H1 (cell line): ENCODE results near the gene GDPD4. TPM values are rescaled to one million over a fixed set of nuclear protein-coding genes. Genes with fewer than 3 reads are reported as not detected.

Experiments used
- CTCF ChIA-PET: fragments of 300-600 bp; sonication (Branson Sonifier 250); formaldehyde crosslinking; loops from one replicate; lab custom pipeline; 2021; ENCODE audit not compliant: partially characterized antibody; lab: Charles Lee
- POLR2A ChIA-PET: fragments of 300-600 bp; sonication (Branson Sonifier 250); formaldehyde crosslinking; loops from one replicate; lab custom pipeline; 2021; ENCODE audit warnings: inconsistent platforms; ENCODE audit not compliant: partially characterized antibody; lab: Charles Lee
- DNase-seq, 2 experiments: peaks; one replicate each; pipeline versions ENCODE4 v3.0.0 to v3.0.0-alpha.2; 2010 to 2022; ENCODE audit warnings: low spot score in 2 of 2, low read depth in 1 of 2, mixed read lengths in 1 of 2
- FAIRE-seq: peaks from 2 replicates; lab custom pipeline; 2011; peaks lifted over from hg19 to GRCh38; lab: Jason Lieb, UNC
- H2AFZ ChIP-seq: 2 replicates; pipeline ENCODE4 v1.8.1; 2012; ENCODE audit warnings: low read length, inconsistent platforms
- H2AK5ac ChIP-seq: 2 replicates; pipeline ENCODE4 v1.6.1; 2013; ENCODE audit warnings: low read depth, low read length
- H2BK120ac ChIP-seq: replicated peaks from 2 replicates; pipeline ENCODE3; 2013; ENCODE audit warnings: low read depth, low read length, inconsistent platforms
- H2BK12ac ChIP-seq: 2 replicates; pipeline ENCODE4 v1.6.1; 2013; ENCODE audit warnings: low read depth, low read length
- H2BK15ac ChIP-seq: 2 replicates; pipeline ENCODE4 v1.6.1; 2013; ENCODE audit warnings: low read length
- H2BK20ac ChIP-seq: 2 replicates; pipeline ENCODE4 v1.6.1; 2013; ENCODE audit warnings: low read length
- H2BK5ac ChIP-seq: 2 replicates; pipeline ENCODE4 v1.6.1; 2013; ENCODE audit warnings: low read depth, low read length
- H3K14ac ChIP-seq: 2 replicates; pipeline ENCODE4 v1.6.1; 2013; ENCODE audit warnings: inconsistent platforms; ENCODE audit not compliant: insufficient read length
- H3K18ac ChIP-seq: 2 replicates; pipeline ENCODE4 v1.6.1; 2013; ENCODE audit warnings: low read length; ENCODE audit errors: extremely low read depth
- H3K23ac ChIP-seq: 2 replicates; pipeline ENCODE4 v1.6.1; 2013; ENCODE audit warnings: inconsistent platforms; ENCODE audit not compliant: insufficient read length
- H3K23me2 ChIP-seq: 2 replicates; pipeline ENCODE4 v1.6.1; 2013; ENCODE audit warnings: low read depth, low read length
- H3K27ac ChIP-seq: 2 replicates; pipeline ENCODE4 v1.6.1; 2011; ENCODE audit warnings: low read depth, low read length, inconsistent platforms
- H3K27me3 ChIP-seq, 4 experiments: replicated peaks in 1 of 4; 1 replicate in 1 of 4; 2 replicates in 3 of 4; pipeline versions ENCODE4 v1.6.1 to v1.8.1; 2011 to 2013; ENCODE audit warnings: low read length in 3 of 4, mild to moderate bottlenecking in 3 of 4, inconsistent platforms in 2 of 4, mixed read lengths in 2 of 4, moderate library complexity in 1 of 4; ENCODE audit not compliant: control insufficient read depth in 3 of 4, insufficient read depth in 3 of 4; ENCODE audit errors: extremely low read depth in 1 of 4
- H3K36me3 ChIP-seq, 4 experiments: 2 replicates each; pipeline versions ENCODE4 v1.6.1 to v1.8.1; 2011 to 2013; ENCODE audit warnings: mild to moderate bottlenecking in 4 of 4, low read length in 3 of 4, moderate library complexity in 2 of 4, control low read depth in 1 of 4, inconsistent platforms in 1 of 4; ENCODE audit not compliant: insufficient read depth in 4 of 4, control insufficient read depth in 2 of 4
- H3K4ac ChIP-seq: replicated peaks from 2 replicates; pipeline ENCODE3; 2013; ENCODE audit warnings: low read length, low read depth, mixed read lengths, inconsistent platforms; ENCODE audit not compliant: insufficient read length
- H3K4me1 ChIP-seq, 4 experiments: replicated peaks in 1 of 4; 1 replicate in 1 of 4; 2 replicates in 3 of 4; pipeline versions ENCODE4 v1.6.1 to v1.8.1; 2011 to 2013; ENCODE audit warnings: low read length in 3 of 4, inconsistent platforms in 2 of 4, mixed read lengths in 1 of 4; ENCODE audit not compliant: insufficient read depth in 4 of 4, control insufficient read depth in 3 of 4
- H3K4me2 ChIP-seq, 2 experiments: 2 replicates each; pipeline versions ENCODE4 v1.6.1 to v1.8.1; 2011 to 2013; ENCODE audit warnings: low read depth in 2 of 2, low read length in 2 of 2, control low read depth in 1 of 2, inconsistent platforms in 1 of 2, mild to moderate bottlenecking in 1 of 2; ENCODE audit not compliant: insufficient read depth in 1 of 2
- H3K4me3 ChIP-seq, 4 experiments: fragments of 200-600, 300-600 bp in 1 of 4; sonication (generic), shearing (Covaris generic), sonication (Bioruptor Twin) in 1 of 4; 2 replicates each; pipeline versions ENCODE4 v1.5.1 to v1.8.1; 2011 to 2016; ENCODE audit warnings: low read length in 4 of 4, low read depth in 3 of 4, control low read depth in 2 of 4, inconsistent platforms in 2 of 4, mild to moderate bottlenecking in 2 of 4, mixed read lengths in 1 of 4, moderate library complexity in 1 of 4; ENCODE audit not compliant: insufficient read depth in 2 of 4; ENCODE audit errors: extremely low read depth in 1 of 4
- H3K56ac ChIP-seq: replicated peaks from 2 replicates; pipeline ENCODE3; 2013; ENCODE audit warnings: low read depth, mild to moderate bottlenecking, mixed read lengths, low read length, inconsistent platforms; ENCODE audit not compliant: insufficient read length
- H3K79me1 ChIP-seq: 2 replicates; pipeline ENCODE4 v1.6.1; 2013; ENCODE audit warnings: low read depth, low read length, control low read depth
- H3K79me2 ChIP-seq, 2 experiments: 2 replicates each; pipeline versions ENCODE4 v1.6.1 to v1.8.1; 2012 to 2013; ENCODE audit warnings: low read length in 2 of 2, mild to moderate bottlenecking in 2 of 2, inconsistent platforms in 1 of 2; ENCODE audit not compliant: insufficient read depth in 2 of 2, control insufficient read depth in 1 of 2
- H3K9ac ChIP-seq, 4 experiments: replicated peaks in 1 of 4; 1 replicate in 1 of 4; 2 replicates in 3 of 4; pipeline versions ENCODE4 v1.6.1 to v1.8.1; 2011 to 2013; ENCODE audit warnings: low read depth in 3 of 4, low read length in 3 of 4, control low read depth in 2 of 4, mild to moderate bottlenecking in 2 of 4, moderate library complexity in 2 of 4, inconsistent platforms in 1 of 4; ENCODE audit errors: extremely low read depth in 1 of 4
- H3K9me3 ChIP-seq, 2 experiments: 2 replicates each; pipeline versions ENCODE4 v1.6.1 to v1.8.1; 2012 to 2013; ENCODE audit warnings: mild to moderate bottlenecking in 2 of 2, moderate library complexity in 2 of 2, control low read depth in 1 of 2, inconsistent platforms in 1 of 2, low read depth in 1 of 2, low read length in 1 of 2, mixed read lengths in 1 of 2; ENCODE audit not compliant: insufficient read depth in 2 of 2
- H4K20me1 ChIP-seq, 2 experiments: replicated peaks in 1 of 2; 2 replicates each; pipeline versions ENCODE3 to v1.8.1; 2011 to 2013; ENCODE audit warnings: inconsistent platforms in 2 of 2, low read length in 2 of 2, mild to moderate bottlenecking in 1 of 2; ENCODE audit not compliant: insufficient read depth in 2 of 2, control insufficient read depth in 1 of 2
- H4K5ac ChIP-seq: 2 replicates; pipeline ENCODE4 v1.6.1; 2013; ENCODE audit warnings: low read length, low read depth, mixed read lengths, inconsistent platforms; ENCODE audit not compliant: insufficient read length
- H4K8ac ChIP-seq: 2 replicates; pipeline ENCODE4 v1.8.0; 2013; ENCODE audit warnings: mild to moderate bottlenecking, moderate library complexity, low read length, inconsistent platforms; ENCODE audit not compliant: insufficient read depth; ENCODE audit errors: extremely low read depth
- H4K91ac ChIP-seq: replicated peaks from 2 replicates; pipeline ENCODE3; 2013; ENCODE audit warnings: low read length, mixed read lengths, inconsistent platforms; ENCODE audit not compliant: insufficient read length
- ASH2L ChIP-seq: fragments of 200-600, 300-600 bp; sonication (generic); IDR thresholded peaks from one replicate; pipeline ENCODE4 v1.7.1; 2017; ENCODE audit warnings: low read length
- EZH2 ChIP-seq: fragments of 200-600 bp; sonication (generic); IDR thresholded peaks from 2 replicates; pipeline ENCODE4 v1.7.1; 2012; ENCODE audit warnings: low read depth, mild to moderate bottlenecking, moderate library complexity, low read length, inconsistent platforms; ENCODE audit not compliant: severe bottlenecking
- GABPA ChIP-seq: IDR thresholded peaks from 2 replicates; pipeline ENCODE4 v1.6.1; 2011; ENCODE audit warnings: mild to moderate bottlenecking, low read length, moderate library complexity, borderline replicate concordance; ENCODE audit not compliant: insufficient read depth
- GTF2F1 ChIP-seq: IDR thresholded peaks from 2 replicates; pipeline ENCODE4 v1.6.1; 2012; ENCODE audit warnings: low read depth, low read length, improper control_type of control experiment, borderline replicate concordance
- HDAC2 ChIP-seq, 2 experiments: fragments of 300-600 bp in 1 of 2; sonication (generic) in 1 of 2; IDR thresholded peaks; 2 replicates each; pipeline ENCODE4 v1.6.1; 2011 to 2012; ENCODE audit warnings: low read depth in 2 of 2, low read length in 2 of 2, mild to moderate bottlenecking in 2 of 2, moderate library complexity in 2 of 2, borderline replicate concordance in 1 of 2, inconsistent platforms in 1 of 2
- KDM5A ChIP-seq: fragments of 200-600 bp; IDR thresholded peaks from 2 replicates; pipeline ENCODE4 v1.7.1; 2012; ENCODE audit warnings: mild to moderate bottlenecking, low read length, inconsistent platforms, mixed read lengths
- PHF8 ChIP-seq: fragments of 200-600 bp; sonication (generic); conservative IDR thresholded peaks from 2 replicates; pipeline ENCODE4 v1.7.1; 2012; ENCODE audit warnings: low read depth, mild to moderate bottlenecking, inconsistent platforms, low read length, moderate library complexity
- POU5F1 ChIP-seq: IDR thresholded peaks from 2 replicates; pipeline ENCODE4 v1.6.1; 2011; ENCODE audit warnings: low read depth, mild to moderate bottlenecking, low read length, moderate library complexity
- RAD21 ChIP-seq, 2 experiments: IDR thresholded peaks in 1 of 2; conservative IDR thresholded peaks in 1 of 2; 2 replicates each; pipeline ENCODE4 v1.6.1; 2011; ENCODE audit warnings: low read depth in 2 of 2, low read length in 2 of 2, improper control_type of control experiment in 1 of 2, inconsistent platforms in 1 of 2, mild to moderate bottlenecking in 1 of 2, moderate library complexity in 1 of 2
- RNF2 ChIP-seq: fragments of 200-900, 300-1000 bp; sonication (generic); IDR thresholded peaks from 2 replicates; pipeline ENCODE4 v1.7.1; 2016; ENCODE audit warnings: borderline replicate concordance, low read depth, mild to moderate bottlenecking, antibody characterized with exemption, low read length; ENCODE audit not compliant: poor library complexity, severe bottlenecking; ENCODE audit errors: missing control alignments
- SAP30 ChIP-seq: fragments of 300-600 bp; sonication (generic); IDR thresholded peaks from 2 replicates; pipeline ENCODE4 v1.7.1; 2012; ENCODE audit warnings: low read length, moderate library complexity, mild to moderate bottlenecking, inconsistent platforms; ENCODE audit not compliant: insufficient read depth, insufficient replicate concordance
- SP1 ChIP-seq: IDR thresholded peaks from 2 replicates; pipeline ENCODE4 v1.6.1; 2011; ENCODE audit warnings: low read depth, low read length
- TAF1 ChIP-seq: IDR thresholded peaks from 2 replicates; pipeline ENCODE4 v1.6.1; 2011; ENCODE audit warnings: mild to moderate bottlenecking, low read depth, low read length
- WGBS, 2 experiments: shearing (Covaris generic) in 1 of 2; methylation state at CpG; one replicate each; pipeline versions ENCODE4 v1.1.6 to v1.1.7; 2013 to 2015; ENCODE audit warnings: low lambda C conversion rate in 2 of 2, mixed read lengths in 2 of 2, inconsistent platforms in 1 of 2, low coverage in 1 of 2, missing lambda C conversion rate in 1 of 2; ENCODE audit not compliant: insufficient replicate concordance in 2 of 2, insufficient coverage in 1 of 2, insufficient read length in 1 of 2; ENCODE audit errors: extremely low coverage in 1 of 2, missing lambda C conversion rate in 1 of 2; 5-methylcytosine and 5-hydroxymethylcytosine counted together
- polyA plus RNA-seq, 7 experiments: library from polyadenylated mRNA; depleted of rRNA in 3 of 7; stranded (reverse) in 5 of 7; unstranded in 2 of 7; fragments of >200 nt in 5 of 7; fragments of 200-250 nt in 2 of 7; gene quantifications; 1 replicate in 5 of 7; 2 replicates in 1 of 7; 4 replicates in 1 of 7; pipeline versions ENCODE4 v1.2.1 to v1.2.3, GENCODE V29; 2011 to 2013; ENCODE audit warnings: missing spikeins in 2 of 7, mixed read lengths in 2 of 7
- total RNA-seq: library from RNA; stranded (reverse); fragmentation: NEBNext Ultra II Directional; extraction: Animal tissue kit (Norgen Biotek cat#: 25700); gene quantifications from 2 replicates; pipeline ENCODE4 v1.2.1, GENCODE V29; 2021

GDPD4 gene
- total and polyA plus RNA-seq, 2 of the 8 experiments (the other 6 are each of a cell fraction or from before 2014, with no cell fraction given), result not detected

- Histone ChIP-seq H2BK5ac (no peak overlapping the region), H3K18ac (no peak overlapping the region), H4K20me1 (no peaks in the 10 kb centered on the region), H3K79me2 (no peaks in the 10 kb centered on the region), H3K4me1 (no peaks in the 10 kb centered on the region), H3K27ac (no peak overlapping the region), H2BK12ac (no peak overlapping the region), H3K27me3 (no peaks in the 10 kb centered on the region), H3K56ac (no peak overlapping the region), H3K36me3 (no peaks in the 10 kb centered on the region), H2AK5ac (peak overlapping the region; percentile 6; the same call in 1 of the 2 replicates), H3K14ac (no peak overlapping the region), H4K5ac (no peak overlapping the region), H3K4ac (no peak overlapping the region), H3K23ac (no peak overlapping the region), H3K4me2 (no peak overlapping the region), H4K91ac (no peak overlapping the region), H2BK20ac (no peak overlapping the region), H2BK120ac (no peak overlapping the region), H2BK15ac (no peak overlapping the region), H4K8ac (no peak overlapping the region), H3K9ac (no peak overlapping the region), H3K4me3 (no peak overlapping the region), H2AFZ (no peak overlapping the region), H3K23me2 (no peaks in the 10 kb centered on the region), H3K79me1 (no peaks in the 10 kb centered on the region), H3K9me3 (no peaks in the 10 kb centered on the region)
- CTCF ChIA-PET, result interaction anchor here (1.1 to 2.6 kb wide), 5 partner anchors 14 to 25 kb away, joined by 3 to 6 read pairs (median 4); no protein-coding TSS in a partner anchor
- POLR2A ChIA-PET, result no interaction called here
- DNase-seq, result no peak
- no peak for FAIRE-seq
- 91% methylated on average over 9 of the region's 9 CpGs; no CpG with 5 or more reads in 1 of the 2 experiments for WGBS, 2 experiments
- TF ChIP-seq TAF1, result no peak
- no peak for TF ChIP-seq SP1
- TF ChIP-seq KDM5A, result no peak
- TF ChIP-seq EZH2, result no peak
- TF ChIP-seq PHF8, result no peak
- no peak for TF ChIP-seq HDAC2 (IDR thresholded peaks at IDR 0.05; ENCODE audit: borderline replicate concordance in 1 of 2, low read depth in 2 of 2, low read length in 2 of 2)
- no peak for TF ChIP-seq RAD21 (IDR thresholded peaks at IDR 0.05 in 1 of 2, conservative IDR thresholded peaks at IDR 0.05 in 1 of 2; ENCODE audit: low read depth in 2 of 2, low read length in 2 of 2)
- no peak for TF ChIP-seq GTF2F1
- no peak for TF ChIP-seq POU5F1
- TF ChIP-seq SAP30, result no peak
- no peak for TF ChIP-seq RNF2
- TF ChIP-seq GABPA, result no peak
- no peak for TF ChIP-seq ASH2L
Measured at GRCh38 chr11:77214557-77214956, 86.9 kb downstream of the GDPD4 start.
